NCI-H2196 (cell line): ENCODE data around the gene HIVEP3.
"Not testable (repeated sequence)": the region's sequence is repeated elsewhere in the genome, so short reads cannot be mapped to it uniquely, and the experiment has no call there.

Source experiments
- DNase-seq: peaks from one replicate; lab custom pipeline; 2025; ENCODE audit not compliant: unreplicated experiment; lab: John Stamatoyannopoulos, UW

The HIVEP3 gene

DNA sequence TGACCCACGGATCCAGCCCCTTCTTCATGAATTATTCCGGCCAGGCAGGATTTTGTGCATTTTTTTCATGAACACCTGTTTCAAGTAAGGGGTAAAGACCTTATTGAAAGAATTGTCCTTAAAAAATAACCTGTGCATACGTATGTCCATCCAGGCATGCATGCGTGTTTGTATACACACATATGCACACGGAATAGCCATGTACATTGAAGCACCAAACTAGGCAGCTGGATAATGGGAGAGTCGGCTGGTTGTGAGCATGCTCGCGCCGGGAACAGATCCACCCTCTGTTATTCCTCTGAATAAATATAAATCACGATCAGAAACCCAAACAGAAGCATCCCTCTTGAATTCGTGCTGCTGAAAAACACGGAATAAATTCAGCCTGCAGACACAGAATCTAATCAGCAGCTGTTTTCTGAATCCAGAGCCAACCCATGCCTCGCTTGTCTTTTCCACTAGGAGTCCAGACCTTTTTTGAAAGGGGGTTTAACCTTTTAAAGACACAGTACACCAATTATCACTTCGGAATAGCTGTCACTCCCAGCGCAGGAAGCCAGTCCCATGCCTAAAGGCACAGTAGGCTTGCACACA lies at the start of gene HIVEP3:
Gene HIVEP3 (minus strand): TSS at position 473 of the 594 bp plus-strand sequence.
- DNase-seq = peak; percentile 34

DNA sequence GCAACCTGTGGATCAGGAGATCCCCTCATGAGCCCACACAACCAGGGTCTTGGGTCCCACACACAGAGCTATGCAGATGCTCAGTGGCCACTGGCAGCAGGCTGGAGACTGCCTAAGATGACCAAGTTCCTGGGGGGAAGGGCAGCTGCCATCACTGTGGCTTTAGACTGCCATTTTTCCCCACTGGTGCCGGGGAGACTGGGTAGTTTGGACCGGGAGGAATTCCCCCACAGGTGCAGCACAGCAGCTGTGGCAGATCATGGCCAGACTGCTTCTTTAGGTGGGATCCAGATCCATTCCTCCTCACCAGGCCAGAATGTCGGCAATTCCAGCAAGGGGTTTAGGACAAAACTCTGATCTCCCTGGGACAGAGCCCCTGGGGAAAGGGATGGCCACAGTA lies 45.7 kb upstream of the HIVEP3 start:
- DNase-seq = no peak

DNA sequence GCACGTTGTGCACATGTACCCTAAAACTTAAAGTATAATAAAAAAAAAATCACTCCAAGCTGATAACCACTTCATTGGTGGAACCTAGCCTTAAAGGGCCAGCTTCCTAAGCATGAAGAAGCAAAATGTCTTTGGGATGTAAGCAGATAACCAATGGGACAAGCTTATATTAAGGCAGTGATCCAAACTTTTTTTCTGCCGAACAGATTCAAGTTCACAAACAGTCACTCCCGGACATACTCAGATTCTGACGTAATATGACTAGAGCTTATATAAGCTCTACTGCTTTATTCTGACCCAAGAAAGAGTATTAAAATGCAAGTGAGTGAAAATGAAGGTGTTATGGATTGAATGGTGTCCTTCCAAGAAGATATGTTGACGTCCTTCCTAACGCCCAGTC lies 44.9 kb upstream of the HIVEP3 start:
- DNase-seq = no peak

DNA sequence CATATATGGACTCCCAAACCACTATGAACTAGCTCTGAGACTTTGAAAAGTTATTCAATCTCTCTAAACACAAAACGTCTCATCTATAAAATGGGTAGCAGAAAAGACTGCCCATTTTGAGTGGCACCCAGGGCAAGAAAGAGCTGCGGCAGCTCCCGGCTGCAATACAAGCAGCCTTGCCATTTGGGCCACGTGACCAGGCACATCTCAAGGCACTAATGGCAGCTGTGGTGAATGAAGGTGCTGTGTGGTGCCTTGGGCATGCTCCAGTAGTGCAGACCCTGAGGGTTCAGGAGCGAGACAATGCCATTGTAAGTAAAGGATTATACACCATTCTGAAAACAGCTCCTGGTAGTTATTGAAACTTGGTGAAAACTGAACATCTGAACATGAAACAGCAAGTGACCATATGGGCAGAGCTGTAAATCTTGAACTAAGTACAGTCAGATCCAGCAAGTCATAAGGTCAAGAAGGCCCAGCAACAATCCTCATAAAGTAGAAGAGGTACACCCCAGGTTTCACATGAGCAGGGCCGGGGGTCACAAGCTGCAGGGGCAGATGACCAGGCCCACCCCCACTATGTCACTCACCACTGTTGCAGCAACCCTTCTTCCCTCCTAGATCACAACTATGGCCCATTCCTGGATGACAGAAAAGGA lies 39.4 kb upstream of the HIVEP3 start:
- no peak for DNase-seq

DNA sequence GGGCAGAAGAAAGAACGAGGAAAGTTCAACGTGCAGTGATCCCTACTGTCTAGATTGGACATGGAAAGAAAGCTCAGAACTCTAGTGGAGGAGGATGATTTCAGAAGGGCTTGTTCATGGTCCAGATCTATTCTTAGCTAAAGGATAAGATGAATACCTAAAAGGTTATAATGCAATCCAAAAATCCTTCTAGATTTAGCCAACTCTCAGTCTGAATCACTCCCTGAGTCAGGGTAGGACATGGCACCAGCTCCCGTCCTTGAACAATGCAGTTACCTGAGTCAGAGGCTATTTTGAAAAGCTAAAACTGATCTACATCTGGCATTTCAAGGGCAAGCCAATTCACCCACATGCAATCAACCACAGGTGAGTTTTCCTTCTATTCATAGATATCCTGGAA lies 38.8 kb upstream of the HIVEP3 start:
- no peak for DNase-seq

DNA sequence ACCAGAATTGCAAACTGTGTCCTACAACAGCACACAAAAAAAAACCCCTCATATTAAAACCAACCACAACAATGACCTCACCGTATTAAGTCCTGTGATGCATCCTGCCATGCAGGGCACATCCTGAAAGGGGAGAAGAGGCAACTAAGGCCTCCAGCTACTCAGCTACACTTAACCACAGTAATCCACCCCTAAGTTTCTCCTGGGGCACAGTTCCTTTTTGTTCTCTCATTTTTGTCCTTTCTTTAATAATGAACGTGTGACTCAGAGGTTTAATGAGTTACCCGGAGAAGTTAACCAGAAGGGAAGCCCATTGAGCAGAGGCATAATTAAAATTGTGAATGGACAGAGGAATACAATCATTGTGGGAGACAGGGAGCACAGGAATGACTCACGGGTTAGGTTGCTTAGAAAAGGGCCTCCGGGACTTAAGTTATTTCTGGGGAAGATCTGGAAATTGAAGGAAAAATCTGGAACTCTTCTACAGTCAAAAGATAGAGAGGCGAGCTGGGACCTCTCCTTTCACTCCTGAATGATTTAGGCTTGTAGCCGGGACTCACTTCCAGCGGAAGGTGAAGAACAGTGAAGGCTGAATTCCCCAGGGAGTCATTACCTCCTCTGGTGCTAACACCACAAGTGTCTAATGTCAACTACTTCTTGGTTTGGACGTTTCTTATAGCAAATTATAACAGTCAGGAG lies 36.9 kb upstream of the HIVEP3 start:
- no peak for DNase-seq

DNA sequence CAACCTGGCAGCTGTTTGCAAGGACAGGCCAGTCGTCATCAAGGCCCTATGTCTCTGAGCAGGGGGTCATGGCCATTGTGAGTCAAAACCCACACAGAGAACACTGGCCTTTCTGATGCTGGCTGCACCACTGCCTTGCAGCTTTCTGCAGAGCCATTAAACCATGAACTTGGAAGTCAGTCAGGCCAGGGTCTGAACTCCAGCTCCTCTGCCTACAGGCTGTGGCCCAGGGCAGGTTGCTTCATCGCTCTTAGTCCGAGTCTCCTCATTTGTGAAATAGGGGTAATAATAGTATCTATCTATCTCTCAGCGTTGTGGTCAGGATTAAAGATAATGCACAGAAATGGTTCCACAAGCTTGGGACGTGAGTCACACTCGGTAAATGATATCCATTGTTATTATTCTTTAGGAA lies 35.8 kb upstream of the HIVEP3 start:
- DNase-seq = no peak

DNA sequence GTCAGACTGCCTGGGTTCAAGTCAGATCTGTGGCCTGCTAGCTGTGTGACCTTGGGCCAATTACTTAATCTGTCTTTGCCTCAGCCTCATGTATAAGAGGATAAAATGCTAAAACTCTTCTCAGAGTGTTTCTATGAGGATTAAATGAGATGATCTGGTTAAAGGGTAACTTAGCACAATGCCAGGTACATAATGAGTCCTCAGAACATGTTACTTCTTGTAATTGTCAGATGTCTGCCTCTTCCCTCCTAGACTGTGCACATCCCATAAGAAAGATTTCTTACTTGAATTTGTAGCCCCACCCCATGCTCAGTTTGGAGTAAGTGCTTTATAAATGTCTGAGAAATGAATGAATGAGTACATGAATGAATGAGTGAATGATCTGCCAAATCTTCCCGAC lies 34.6 kb upstream of the HIVEP3 start:
- DNase-seq = no peak

DNA sequence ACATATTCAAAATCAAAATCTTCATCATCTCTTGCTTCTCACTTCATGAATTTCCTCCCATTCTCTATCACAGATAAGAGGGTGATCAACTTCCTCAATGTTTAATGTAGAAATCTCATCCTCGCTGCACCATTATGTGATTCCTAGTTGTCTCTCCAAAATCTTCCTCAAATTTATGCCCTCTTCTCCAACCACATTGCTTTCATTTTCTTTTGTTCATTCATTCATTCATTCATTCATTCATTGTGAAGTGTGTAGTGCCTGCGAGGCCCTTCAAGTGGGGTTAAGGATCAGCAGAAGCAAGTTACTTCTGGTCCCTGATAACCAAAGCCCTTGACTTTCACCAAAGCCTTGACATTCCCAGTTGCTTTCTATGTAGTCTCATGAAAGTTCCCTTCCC lies 33.5 kb upstream of the HIVEP3 start:
- DNase-seq = no peak

DNA sequence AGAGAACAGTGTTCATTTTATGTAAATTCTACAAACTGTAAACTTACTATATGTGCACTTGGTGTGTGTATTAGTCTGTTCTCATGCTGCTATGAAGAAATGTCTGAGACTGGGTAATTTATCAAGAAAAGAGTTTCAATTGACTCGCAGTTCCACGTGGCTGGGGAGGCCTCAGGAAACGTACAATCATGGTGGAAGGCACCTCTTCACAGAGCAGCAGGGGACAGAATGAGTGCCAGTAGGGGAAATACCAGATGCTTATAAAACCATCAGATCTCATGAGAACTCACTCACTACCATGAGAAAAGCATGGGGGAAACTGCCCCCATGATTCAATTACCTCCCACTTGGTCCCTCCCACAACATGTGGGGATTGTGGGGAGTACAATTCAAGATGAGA lies 32.8 kb upstream of the HIVEP3 start:
- not testable (repeated sequence) for DNase-seq

DNA sequence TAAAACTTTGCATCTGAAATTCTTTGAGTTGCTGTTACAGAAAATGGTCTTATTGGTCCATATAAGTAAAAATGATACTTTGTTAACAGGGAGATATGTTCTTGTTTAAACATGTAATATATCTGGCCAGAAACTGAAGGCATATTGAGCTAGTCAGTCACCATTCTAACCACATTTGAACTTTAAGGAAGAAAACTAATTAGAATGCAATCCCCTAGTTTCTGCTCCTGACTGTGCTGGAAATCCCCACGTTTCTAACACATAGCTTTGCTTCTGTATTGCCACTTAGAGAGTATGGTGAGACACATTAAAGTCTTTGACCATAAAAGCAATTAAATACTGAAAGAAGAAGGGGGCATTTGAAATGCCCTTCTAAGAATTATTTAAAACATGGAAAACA lies 32.1 kb upstream of the HIVEP3 start:
- DNase-seq = no peak

DNA sequence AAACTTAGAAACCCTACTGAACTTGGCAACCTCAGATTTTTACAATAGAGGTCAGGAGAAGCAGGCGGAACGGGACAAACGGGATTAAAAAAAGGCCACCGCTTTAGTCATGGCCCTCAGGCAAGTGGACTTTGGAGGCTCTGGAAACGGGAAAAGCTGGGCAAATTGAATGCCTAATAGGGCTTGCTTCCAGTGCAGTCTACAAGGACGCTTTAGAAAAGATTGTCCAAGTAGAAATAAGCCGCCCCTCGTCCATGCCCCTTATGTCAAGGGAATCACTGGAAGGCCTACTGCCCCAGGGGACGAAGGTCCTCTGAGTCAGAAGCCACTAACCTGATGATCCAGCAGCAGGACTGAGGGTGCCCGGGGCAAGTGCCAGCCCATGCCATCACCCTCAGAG lies 27.2 kb upstream of the HIVEP3 start:
- DNase-seq = not testable (repeated sequence)

DNA sequence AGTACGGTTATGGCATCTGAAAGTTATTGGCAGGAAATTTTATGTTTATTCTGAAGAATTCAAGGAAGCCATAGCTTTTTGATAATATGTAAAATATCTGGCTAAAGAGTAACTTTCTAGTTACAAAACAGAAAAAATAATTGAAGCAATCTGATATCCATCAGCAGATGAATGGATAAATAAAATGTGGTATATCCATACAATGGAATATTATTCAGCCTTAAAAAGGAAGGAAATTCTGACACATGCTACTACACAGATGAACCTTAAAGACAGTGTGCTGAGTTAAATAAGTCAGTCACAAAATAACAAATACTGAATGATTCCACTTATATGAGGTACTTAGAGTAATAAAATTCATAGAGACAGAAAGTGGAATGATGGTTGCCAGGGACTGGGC lies 25.0 kb upstream of the HIVEP3 start:
- DNase-seq = no peak

DNA sequence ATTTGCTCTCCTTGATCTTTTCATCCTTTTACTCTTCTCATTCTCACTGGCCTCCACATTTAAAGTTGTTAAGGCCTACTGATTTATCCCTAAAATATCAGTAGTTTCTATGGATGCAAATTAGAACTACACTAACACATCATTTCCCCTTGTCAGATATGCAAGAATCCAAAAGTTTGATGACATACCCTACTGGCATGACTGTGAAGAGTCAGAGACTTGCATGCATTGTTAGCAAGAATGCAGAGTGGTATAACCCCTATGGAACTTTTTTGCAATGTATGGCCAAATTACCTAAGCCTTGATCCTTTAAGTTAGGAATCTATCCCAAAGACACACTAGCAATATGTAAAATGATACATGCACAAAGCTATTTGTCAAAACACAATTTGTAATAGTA lies 23.6 kb upstream of the HIVEP3 start:
- DNase-seq = no peak

DNA sequence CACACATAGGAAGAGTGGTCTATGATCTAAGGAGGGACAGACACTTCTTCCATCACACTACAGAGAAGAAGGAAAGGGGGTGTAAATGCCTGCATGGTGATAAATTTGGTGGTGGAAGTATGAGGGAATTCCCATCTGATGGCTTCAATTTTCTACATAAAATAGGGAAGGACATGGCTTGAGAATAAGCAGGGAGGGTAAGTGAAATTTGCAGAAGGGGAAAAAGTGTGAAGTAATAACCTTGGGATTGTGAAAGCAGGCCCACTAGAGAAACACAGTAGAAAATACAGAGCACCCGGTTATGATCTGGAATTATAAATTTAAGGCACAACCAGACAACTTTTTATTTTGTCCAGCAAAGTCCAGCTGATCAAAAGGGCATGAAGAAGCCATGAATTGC lies 22.7 kb upstream of the HIVEP3 start:
- DNase-seq = no peak

DNA sequence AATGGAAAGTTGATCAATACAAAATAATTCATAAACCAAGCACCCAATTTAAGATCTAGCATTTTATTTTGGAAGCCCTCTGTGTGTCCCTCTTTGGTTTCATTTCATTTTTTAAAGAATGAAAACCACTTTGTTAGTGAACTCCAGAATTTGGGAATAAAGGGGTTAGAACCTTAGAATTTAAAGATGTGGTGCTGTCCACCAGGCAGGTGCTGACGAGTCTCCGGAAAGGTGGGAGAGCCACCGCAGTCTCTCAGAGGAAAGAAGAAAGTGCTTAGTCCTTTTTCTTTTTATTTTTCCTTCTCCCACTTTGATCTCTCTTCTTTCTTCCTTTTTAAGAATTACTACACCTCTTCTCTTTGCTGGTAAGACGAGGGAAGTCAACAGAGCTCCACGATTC lies 20.5 kb upstream of the HIVEP3 start:
- DNase-seq = no peak

DNA sequence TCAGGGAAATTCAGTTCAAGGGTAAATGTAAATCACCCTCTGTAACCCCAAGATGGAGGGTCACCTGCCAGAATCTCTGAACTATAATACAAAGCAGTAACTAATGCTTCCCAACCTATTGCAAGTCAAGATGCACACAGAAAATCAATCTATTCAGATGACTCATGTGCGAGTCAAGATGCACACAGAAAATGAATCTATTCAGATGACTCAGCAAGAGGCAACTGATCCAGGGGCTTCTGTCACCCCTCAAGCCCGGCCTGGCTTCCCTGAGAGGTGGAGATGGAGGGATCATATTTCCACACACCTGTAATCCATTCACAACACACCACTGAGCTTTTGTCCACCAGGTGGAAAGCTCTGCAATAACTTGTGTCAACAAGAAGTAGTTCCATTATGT lies 17.4 kb upstream of the HIVEP3 start:
- peak; percentile 52 for DNase-seq

DNA sequence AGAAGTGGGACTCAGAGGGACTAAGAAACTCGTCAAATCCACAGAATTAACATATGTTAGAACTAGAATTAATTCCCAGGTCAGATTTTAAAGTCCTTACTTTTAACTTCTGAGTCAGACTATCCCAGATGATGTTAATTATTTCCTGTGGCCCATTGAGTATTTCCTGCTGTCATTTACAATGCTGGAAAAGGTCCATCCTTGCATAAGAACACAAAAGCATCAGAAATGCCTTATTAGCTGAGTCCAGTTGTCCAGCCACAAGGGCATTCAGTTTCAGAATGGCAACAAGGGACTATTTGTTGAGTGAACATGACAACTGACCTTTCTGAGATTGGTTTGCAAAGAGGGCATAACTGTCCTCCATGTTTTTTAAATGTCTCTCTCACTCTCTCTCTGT lies 16.5 kb upstream of the HIVEP3 start:
- no peak for DNase-seq

DNA sequence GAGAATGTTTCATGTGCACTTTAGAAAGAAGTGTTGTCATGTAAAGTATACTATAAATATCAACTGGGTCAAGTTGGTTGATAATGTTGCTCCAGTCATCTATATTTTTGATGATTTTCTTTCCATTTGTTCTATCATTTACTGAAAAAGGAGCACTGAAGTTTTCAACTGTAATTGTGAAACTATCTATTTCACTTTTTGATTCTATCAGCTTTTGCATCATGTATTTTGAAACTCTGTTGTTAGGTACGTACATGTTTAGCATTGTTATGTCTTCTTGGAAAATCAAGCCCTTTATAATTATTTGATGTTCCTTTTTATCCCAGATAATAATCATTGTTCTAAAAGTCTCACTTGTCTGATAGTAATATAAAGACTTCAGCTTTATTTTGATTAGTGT lies 14.4 kb upstream of the HIVEP3 start:
- DNase-seq = no peak

DNA sequence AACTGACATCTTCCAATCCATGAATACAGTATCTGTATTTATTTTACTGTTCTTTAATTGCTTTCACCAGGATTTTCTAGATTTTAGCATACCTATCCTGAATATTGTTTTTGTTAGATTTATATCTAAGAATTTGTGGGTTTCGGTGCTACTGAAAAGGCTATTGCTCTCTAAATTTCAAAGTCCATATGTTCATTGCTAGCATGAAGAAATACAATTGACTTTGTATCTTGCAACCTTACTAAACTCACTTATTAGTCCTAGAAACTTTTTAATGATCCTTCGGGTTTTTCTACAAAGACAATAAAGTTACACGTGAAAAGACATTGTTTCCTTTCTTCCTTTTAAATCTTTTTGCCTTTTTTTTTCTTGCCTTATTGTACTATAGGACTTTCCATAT lies 12.9 kb upstream of the HIVEP3 start:
- no peak for DNase-seq

DNA sequence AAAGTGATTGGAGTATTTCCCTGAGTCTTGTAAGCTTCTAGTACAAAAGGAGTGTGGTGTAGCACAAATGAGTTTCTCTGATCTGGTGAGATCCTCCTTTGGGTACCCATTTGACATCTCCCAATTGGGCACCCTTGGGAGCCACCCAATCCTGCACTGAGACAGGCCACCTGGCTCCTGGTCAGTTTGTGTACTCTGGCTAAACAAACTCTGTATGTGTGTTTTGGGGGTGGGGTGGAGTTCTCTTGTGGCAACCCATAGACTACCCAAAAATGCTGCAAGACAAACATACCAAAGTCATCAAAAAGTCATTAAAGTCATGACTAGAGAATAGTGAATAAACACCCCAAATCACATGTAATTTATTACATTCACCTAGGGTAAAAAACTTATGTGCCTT lies 8.4 kb upstream of the HIVEP3 start:
- peak; percentile 34 for DNase-seq

DNA sequence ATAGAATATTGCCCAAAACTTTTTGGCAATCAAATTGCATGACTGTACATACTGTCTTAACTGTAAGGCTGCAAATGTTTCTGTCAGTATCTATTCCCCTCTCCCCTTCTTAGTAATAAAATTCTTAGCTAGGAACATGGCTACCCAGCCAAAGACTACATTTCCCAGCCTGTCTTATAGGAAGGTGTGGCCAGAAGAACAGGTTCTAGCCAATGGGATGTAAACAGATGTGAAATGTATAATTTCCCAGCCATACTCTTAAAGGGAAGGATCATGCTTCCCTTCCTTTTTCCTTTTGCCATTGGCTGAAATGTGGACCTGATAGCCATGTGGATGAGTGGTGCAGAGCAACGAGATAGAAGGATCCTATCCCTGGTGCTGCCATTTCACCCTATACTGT lies 7.0 kb upstream of the HIVEP3 start:
- DNase-seq = peak; percentile 8

DNA sequence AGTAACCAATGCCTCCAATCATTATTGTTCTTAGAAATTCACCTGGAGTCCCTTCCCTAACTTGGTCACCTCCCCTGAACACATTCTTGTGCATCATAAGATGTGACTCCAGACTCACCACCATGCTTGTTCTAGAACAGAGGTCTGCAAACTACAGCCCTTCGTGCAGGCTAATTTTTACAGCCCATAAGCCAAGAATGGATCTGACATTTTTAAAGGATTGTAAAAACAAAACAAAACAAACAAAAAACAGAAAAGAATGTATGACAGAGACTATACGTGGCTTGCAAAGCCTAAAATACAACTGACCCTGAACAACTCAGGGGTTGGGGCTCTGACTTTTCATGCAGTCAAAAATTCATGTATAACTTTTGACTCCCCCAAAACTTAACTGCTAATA lies 6.2 kb upstream of the HIVEP3 start:
- DNase-seq = no peak
